Activated CD4-positive, alpha-beta T cell treated with anti-CD3 and anti-CD28 coated beads, Interleukin-2, amount 10 ng/mL, durations not matched to agents 24 days and 14 days (primary cell): ENCODE data around the gene TMPRSS9. TPM values are rescaled to one million over a fixed set of nuclear protein-coding genes. Genes with fewer than 3 reads are reported as not detected.

Experiments
- DNase-seq: peaks from one replicate; pipeline ENCODE4 v3.0.0; 2022
- H3K27ac Mint-ChIP-seq: one replicate; pipeline ENCODE4 v1.8.0; 2022; ENCODE audit warnings: mild to moderate bottlenecking, mixed read lengths
- H3K27me3 Mint-ChIP-seq: one replicate; pipeline ENCODE4 v1.8.0; 2022; ENCODE audit warnings: mixed read lengths
- H3K36me3 Mint-ChIP-seq: one replicate; pipeline ENCODE4 v1.8.0; 2022; ENCODE audit warnings: low read depth, mild to moderate bottlenecking, mixed read lengths
- H3K4me1 Mint-ChIP-seq: one replicate; pipeline ENCODE4 v1.8.0; 2021; ENCODE audit warnings: mixed read lengths
- H3K4me3 Mint-ChIP-seq: one replicate; pipeline ENCODE4 v1.8.0; 2022; ENCODE audit warnings: mild to moderate bottlenecking, moderate library complexity, mixed read lengths
- H3K9me3 Mint-ChIP-seq: one replicate; pipeline ENCODE4 v1.8.0; 2021; ENCODE audit warnings: mixed read lengths
- intact Hi-C: fragments of 100-400 bp; cut with micrococcal nuclease; formaldehyde crosslinking; loops from one replicate; pipeline ENCODE4 v1.15.1; 2023
- total RNA-seq: library from RNA; stranded (reverse); gene quantifications from 2 replicates; pipeline ENCODE4 v1.2.3, GENCODE V29; 2022

TMPRSS9 gene
- total RNA-seq, 1 donor from 2014 or later, result not detected

DNA sequence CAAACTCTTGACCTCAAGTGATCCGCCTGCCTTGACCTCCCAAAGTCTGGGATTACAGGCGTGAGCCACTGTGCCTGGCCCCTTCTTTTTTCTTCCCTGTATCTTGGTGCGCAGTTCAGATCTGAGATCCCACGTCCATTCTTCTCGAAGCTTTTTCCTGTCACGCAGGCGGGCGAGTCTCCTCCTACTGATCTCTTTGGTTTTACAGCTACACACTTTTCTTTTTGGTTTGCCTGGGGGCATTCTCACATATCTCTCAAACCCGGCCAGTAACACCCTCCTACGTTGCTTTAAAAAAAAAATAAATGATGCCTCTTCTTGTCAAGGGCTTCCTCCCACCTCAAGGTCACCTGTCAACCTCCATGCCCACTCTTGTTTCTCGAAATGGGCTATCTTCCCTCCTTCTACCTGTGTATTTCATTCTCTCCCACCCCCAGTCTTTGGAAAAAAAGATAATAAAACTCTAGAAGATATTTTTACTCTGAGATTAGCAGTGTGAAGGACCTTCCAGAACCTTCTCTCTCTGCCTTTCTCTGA lies 12.1 kb downstream of the TMPRSS9 start:
- Mint-ChIP-seq H3K4me3 (no peak overlapping the region), H3K36me3 (peaks cover 2% of the 10 kb centered on the region), H3K27ac (no peak overlapping the region), H3K9me3 (peaks cover 5% of the 10 kb centered on the region), H3K4me1 (no peaks in the 10 kb centered on the region), H3K27me3 (no peaks in the 10 kb centered on the region)
- DNase-seq, result no peak
- intact Hi-C loops, result no loop called here

DNA sequence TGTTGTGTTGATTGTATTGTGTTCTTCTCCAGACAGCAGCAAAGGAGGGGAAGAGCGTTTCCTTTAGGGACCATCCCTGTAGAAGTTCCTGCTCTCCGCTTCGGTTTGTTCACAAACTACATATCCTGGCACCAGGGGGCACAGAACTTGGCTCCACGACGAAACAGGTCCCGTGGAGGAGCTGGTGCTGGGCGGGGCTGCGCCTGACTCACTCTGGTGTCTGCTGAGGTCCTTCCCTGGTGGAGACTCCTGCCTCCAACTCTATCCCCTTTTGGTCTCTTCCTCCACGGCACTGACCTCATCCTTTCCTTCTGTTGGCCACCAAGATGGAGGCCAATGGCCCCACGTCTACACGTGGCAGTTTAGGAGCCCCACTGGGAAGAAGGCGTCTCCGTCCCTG lies 14.7 kb downstream of the TMPRSS9 start:
- DNase-seq, result no peak
- Mint-ChIP-seq H3K4me3 (no peak overlapping the region), H3K27ac (no peak overlapping the region), H3K9me3 (peaks cover 10% of the 10 kb centered on the region), H3K27me3 (no peaks in the 10 kb centered on the region), H3K4me1 (no peaks in the 10 kb centered on the region), H3K36me3 (peaks cover 4% of the 10 kb centered on the region)
- intact Hi-C loops, result no loop called here

DNA sequence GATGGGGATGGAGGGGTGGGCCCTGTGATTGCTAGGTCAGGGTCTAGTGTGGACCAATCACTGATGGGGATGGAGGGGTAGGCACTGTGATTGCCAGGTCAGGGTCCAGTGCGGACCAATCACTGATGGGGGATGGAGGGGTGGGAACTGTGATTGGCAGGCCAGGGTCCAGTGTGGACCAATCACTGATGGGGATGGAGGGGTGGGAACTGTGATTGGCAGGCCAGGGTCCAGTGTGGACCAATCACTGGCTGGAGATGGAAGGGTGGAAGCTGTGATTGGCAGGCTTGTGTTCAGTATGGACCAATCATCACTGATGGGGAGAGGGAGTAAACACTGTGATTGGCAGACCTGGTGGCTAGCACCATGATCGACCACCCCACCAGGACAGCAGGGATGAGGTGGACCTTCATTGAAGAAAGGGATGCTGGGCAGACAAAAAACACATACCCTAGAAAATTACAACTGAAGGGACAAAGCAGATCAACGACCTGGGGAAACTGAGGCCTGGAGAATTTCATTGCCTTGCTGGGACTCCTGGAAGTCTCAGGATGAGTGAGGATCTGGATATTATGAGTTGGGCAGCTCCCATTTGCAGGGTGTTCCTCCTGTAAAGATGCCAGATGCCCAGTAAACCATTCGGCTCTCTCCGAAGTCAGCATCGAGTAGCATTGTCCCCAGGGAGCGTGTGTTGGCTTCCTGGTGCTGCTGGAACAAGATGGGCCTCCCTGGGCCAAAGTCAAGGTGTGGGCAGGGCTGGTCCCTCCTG lies 15.5 kb downstream of the TMPRSS9 start:
- intact Hi-C loops, result no loop called here
- H3K9me3 Mint-ChIP-seq, result peaks cover 11% of the 10 kb centered on the region
- no peaks in the 10 kb centered on the region for H3K4me1 Mint-ChIP-seq
- no peak for DNase-seq
- H3K4me3 Mint-ChIP-seq, result no peak overlapping the region
- no peak overlapping the region for H3K27ac Mint-ChIP-seq
- peaks cover 4% of the 10 kb centered on the region for H3K36me3 Mint-ChIP-seq
- H3K27me3 Mint-ChIP-seq, result no peaks in the 10 kb centered on the region

DNA sequence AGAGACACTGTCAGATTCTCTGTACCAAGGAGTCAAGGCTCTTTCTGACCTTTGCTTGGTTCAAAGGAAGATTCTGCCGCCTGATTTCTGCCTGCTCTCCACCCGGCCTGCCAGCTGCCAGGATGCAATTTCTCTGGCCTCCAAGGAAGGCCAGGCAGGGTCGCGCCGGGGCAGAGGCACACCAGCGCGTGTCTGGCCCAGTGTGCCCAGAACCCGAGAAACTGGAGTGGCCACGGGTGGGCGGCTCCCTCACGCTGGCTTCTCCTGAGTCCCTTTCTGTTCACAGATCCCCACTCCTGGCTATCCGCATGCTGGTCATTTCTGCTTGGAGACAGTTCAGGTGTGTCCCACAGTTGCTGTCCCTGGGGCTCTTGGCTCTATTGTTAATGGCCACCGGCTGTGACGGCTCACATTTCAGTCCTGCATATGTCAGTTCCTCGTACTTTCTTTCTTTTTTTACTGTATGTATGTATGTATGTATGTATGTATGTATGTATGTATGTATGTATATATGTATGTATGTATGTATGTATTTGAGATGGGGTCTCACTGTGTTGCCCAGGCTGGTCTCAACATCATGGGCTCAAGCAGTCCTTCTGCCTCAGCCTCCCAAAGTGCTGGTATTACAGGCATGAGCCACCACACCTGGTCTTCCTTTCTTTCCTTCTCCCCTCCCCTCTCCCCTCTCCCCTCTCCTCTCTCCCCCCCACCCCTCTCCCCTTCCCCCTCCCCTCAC lies 16.9 kb downstream of the TMPRSS9 start:
- intact Hi-C loops, result no loop called here
- H3K4me1 Mint-ChIP-seq, result no peaks in the 10 kb centered on the region
- peaks cover 15% of the 10 kb centered on the region for H3K9me3 Mint-ChIP-seq
- DNase-seq, result no peak
- H3K4me3 Mint-ChIP-seq, result no peak overlapping the region
- no peak overlapping the region for H3K27ac Mint-ChIP-seq
- H3K27me3 Mint-ChIP-seq, result no peaks in the 10 kb centered on the region
- peaks cover 6% of the 10 kb centered on the region for H3K36me3 Mint-ChIP-seq

DNA sequence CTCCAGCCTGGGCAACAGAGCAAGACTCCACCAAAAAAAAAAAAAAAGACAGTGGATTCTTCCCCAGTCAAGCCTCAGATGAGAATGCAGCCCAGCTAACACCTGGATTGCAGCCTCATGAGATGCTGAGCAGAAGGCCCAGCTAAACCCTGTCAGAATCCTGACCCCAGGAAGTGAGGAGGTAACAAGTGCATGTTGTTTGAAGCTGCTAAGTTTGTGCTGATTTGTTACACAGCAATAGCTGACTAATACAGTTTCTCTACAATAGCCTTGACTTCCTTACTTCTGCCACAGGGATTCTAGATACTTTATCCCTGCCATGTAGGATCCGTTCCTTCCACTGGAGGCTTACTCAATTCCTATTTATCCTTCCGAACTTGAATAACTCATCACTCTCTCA lies 20.5 kb downstream of the TMPRSS9 start:
- Mint-ChIP-seq H3K27me3 (peaks cover 4% of the 10 kb centered on the region), H3K4me3 (no peak overlapping the region), H3K4me1 (no peaks in the 10 kb centered on the region), H3K9me3 (peaks cover 15% of the 10 kb centered on the region), H3K36me3 (peaks cover 9% of the 10 kb centered on the region), H3K27ac (no peak overlapping the region)
- DNase-seq, result no peak
- intact Hi-C loops, result no loop called here

DNA sequence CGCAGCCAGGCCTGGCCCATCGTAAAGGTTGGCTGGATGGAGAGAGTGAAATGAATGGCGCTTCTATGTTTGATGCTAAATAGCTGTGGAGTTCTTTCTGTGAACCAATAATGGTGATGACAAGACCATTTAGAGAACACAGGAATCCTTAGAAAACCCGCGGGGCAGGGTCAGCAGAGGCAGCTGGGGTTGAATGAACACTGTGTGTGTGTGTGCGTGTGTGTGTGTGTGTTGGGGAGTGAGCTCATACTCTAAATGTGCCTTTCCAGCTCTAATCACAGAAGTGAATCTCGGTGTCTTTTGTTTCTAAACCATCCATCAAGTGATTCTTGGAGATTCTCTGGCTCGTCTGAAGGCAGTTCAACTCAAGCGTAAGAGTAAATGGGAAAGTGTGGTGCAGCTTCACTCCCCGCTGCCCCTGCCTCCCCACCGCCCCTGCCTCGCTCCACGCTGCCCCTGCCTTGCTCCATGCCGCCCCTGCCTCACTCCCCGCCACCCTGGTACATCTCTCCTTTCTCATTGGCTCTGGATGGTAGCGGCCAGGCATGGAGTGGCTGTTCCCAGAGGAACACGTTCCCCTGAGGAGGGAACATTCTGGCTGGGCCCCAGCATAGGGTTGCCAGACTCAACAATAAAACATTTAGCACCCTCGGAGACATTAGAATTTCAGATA lies 21.2 kb downstream of the TMPRSS9 start:
- H3K9me3 Mint-ChIP-seq, result peaks cover 15% of the 10 kb centered on the region
- intact Hi-C loops, result no loop called here

DNA sequence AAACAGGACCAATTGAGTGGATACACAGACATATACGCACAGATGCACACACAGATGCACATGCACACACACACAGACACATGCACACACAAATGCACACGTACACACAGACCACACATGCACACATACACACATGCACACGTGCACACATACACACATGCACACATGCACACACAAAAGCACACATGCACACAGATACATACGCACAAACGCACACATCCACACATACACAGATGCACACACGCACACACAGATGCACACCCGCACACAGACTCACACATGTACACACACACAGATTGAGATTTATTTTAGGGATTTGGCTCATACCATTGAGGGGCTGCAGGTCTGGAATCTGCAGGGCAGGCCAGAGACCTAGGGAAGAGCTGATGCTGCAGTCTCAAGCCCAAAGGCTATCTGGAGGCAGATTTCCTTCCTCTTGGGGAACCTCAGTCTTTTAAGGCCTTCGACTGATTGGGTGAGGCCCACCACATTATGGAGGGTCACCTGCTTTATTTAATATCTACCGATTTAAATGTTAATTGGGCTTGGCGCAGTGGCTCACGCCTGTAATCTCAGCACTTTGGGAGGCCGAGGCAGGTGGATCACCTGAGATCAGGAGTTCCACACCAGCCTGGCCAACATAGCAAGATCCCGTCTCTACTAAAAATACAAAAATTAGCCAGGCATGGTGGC lies 22.6 kb downstream of the TMPRSS9 start:
- intact Hi-C loops, result no loop called here
- no peak for DNase-seq
- peaks cover 4% of the 10 kb centered on the region for H3K27me3 Mint-ChIP-seq

More for the DNA sequence above, 21.2 kb downstream of the TMPRSS9 start:
- peaks cover 4% of the 10 kb centered on the region for H3K27me3 Mint-ChIP-seq
- DNase-seq, result no peak
- peaks cover 9% of the 10 kb centered on the region for H3K36me3 Mint-ChIP-seq
- no peak overlapping the region for H3K4me3 Mint-ChIP-seq
- no peaks in the 10 kb centered on the region for H3K4me1 Mint-ChIP-seq
- H3K27ac Mint-ChIP-seq, result no peak overlapping the region

DNA sequence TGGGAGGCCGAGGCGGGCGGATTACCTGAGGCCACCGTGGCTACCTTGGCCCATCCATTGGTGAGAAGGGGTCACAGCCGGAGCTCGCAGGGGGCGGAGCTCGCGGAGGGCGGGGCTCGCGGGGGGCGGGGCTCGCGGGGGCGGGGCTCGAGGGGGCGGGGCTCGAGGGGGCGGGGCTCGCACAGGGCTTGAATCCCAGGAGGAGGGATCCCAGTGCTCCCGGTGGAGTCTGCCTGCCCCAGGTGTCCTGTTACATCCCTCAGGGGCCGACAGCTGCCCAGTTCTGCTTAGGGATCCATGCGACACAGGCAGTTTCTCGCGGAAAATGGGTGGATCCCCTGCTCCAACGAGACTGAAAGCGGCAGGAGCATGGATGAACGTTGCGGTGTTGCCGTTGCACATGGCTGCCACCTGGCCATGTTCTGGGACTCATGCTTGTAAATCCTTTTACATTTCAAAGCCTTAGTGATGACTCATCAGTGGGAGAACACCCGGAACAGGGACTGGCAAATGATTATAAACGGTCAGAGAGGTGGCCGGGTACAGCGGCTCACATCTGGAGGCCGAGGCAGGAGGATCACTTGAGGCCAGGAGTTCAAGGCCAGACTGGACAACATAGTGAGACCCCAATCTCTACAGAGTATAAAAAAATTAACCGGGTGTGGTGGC lies 25.1 kb downstream of the TMPRSS9 start:
- peaks cover 5% of the 10 kb centered on the region for H3K36me3 Mint-ChIP-seq
- H3K4me1 Mint-ChIP-seq, result no peaks in the 10 kb centered on the region
- DNase-seq, result no peak
- no peak overlapping the region for H3K27ac Mint-ChIP-seq
- H3K9me3 Mint-ChIP-seq, result peaks cover 5% of the 10 kb centered on the region
- intact Hi-C loops, result no loop called here
- no peak overlapping the region for H3K4me3 Mint-ChIP-seq
- peaks cover 4% of the 10 kb centered on the region for H3K27me3 Mint-ChIP-seq

More for the DNA sequence above, 22.6 kb downstream of the TMPRSS9 start:
- Mint-ChIP-seq H3K36me3 (peaks cover 7% of the 10 kb centered on the region), H3K27ac (no peak overlapping the region), H3K9me3 (peaks cover 13% of the 10 kb centered on the region), H3K4me1 (no peaks in the 10 kb centered on the region), H3K4me3 (no peak overlapping the region)

DNA sequence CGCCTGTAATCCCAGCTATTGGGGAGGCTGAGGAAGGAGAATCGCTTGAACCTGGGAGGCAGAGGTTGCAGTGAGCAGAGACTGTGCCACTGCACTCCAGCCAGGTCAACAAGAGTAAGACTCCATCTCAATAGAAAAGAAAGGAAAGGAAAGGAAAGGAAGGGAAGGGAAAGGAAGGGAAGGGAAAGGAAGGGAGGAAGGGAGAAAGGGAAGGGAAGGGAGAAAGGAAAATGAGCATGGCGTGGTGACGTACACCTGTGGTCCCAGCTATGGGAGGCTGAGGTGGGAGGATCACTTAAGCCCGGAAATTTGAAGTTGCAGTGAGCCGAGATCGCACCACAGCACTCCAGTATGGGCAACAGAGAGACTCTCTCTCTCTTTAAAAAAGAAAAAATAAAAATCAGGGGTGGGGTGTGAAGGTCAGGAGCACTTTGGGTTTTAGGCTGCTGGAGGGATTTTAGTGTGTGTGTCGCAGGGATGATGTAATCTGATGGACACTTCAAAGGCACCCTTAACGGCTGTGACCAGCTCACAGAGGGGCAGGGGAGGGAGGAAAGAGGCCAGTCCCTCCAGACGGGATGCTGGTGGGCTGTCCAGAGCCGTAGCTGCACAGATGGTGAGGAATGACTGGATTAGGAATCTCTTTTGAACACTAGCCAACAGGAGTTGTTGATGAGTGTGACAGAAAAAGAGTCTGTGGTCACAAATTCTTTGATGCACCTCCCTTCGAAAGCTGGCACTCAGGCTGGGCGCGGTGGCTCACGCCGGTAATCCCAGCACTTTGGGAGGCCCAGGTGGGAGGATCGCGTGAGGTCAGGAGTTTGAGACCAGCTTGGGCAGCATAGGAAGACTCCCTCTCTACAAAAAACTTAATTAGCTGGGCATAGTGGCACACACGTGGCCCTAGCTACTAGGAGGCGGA lies 27.6 kb downstream of the TMPRSS9 start:
- H3K4me3 Mint-ChIP-seq, result no peak overlapping the region
- peaks cover 6% of the 10 kb centered on the region for H3K27me3 Mint-ChIP-seq
- H3K9me3 Mint-ChIP-seq, result no peaks in the 10 kb centered on the region
- H3K27ac Mint-ChIP-seq, result no peak overlapping the region
- no peaks in the 10 kb centered on the region for H3K36me3 Mint-ChIP-seq
- no peak for DNase-seq
- intact Hi-C loops, result no loop called here
- peaks cover 3% of the 10 kb centered on the region for H3K4me1 Mint-ChIP-seq

DNA sequence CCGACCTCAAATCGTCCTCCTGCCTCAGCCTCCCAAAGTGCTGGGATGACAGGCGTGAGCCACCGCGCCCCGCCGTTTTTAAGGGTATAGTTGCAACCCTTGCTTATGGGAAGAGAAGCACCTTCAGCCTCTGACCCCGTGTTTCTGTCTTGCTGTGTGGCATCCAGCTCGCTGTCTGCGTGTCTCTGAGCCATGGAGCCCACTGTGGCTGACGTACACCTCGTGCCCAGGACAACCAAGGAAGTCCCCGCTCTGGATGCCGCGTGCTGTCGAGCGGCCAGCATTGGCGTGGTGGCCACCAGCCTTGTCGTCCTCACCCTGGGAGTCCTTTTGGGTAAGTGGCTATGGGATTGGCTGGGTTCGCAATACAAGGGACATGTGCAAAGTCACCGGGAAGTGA lies 29.5 kb downstream of the TMPRSS9 start:
- peaks cover 8% of the 10 kb centered on the region for H3K27me3 Mint-ChIP-seq
- no peaks in the 10 kb centered on the region for H3K9me3 Mint-ChIP-seq
- DNase-seq, result no peak
- H3K4me3 Mint-ChIP-seq, result no peak overlapping the region
- H3K4me1 Mint-ChIP-seq, result peaks cover 7% of the 10 kb centered on the region
- intact Hi-C loops, result no loop called here
- H3K36me3 Mint-ChIP-seq, result no peaks in the 10 kb centered on the region
- H3K27ac Mint-ChIP-seq, result no peak overlapping the region

DNA sequence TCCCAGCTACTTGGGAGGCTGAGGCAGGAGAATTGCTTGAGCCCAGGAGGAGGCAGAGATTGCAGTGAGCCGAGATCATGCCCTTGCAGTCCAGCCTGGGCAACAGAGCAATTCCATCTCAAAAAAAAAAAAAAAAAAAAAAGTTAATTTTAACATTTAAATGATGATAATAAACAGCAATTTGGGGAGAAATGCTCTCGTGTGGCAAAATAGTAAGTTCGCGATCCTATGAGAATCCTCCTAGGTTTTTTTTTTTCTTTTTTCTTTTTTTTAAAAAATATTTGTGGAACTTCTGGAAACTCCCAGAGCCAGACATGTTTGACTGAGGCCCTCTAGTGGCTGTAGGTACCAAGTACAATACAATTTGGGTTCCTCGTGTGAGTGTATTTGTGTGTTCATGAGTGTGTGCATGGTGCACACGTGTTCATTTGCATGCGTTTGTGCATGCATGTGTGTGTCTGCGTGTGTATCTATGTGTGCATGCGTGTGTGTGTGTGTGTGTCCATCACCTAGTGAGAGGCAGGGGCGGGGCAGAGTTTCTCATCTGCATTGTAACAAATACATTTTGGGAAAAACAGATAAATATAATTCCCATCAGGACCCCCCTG lies 31.2 kb downstream of the TMPRSS9 start:
- Mint-ChIP-seq H3K27me3 (peaks cover 6% of the 10 kb centered on the region), H3K27ac (no peak overlapping the region), H3K9me3 (no peaks in the 10 kb centered on the region), H3K4me3 (no peak overlapping the region), H3K4me1 (peaks cover 7% of the 10 kb centered on the region), H3K36me3 (no peaks in the 10 kb centered on the region)
- intact Hi-C loops, result loop anchor here (1.0 to 10.0 kb wide), 4 partner anchors 64 to 229 kb away; partner anchors contain the start of genes DOT1L, LSM7, PLEKHJ1 and SF3A2
- DNase-seq, result peak; percentile 84

DNA sequence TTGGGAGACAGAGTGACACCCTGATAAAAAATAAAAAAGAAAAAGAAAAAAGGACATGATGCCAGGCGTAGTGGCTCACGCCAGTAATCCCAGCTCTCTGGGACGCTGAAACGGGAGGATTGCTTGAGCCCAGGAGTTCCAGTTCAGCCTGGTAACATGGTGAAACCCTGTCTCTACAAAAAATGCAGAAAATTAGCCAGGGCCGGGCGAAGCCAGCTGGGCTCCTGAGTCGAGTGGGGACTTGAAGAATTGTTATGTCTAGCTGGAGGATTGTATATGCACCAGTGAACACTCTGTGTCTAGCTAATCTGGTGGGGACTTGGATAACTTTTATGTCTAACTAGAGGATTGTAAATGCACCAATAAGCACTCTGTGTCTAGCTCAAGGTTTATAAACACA lies 32.3 kb downstream of the TMPRSS9 start:
- no peak for DNase-seq
- no peak overlapping the region for H3K27ac Mint-ChIP-seq
- intact Hi-C loops, result loop anchor here (5.0 to 10.0 kb wide), 3 partner anchors 65 to 230 kb away; partner anchors contain the start of genes DOT1L, LSM7 and SPPL2B
- no peaks in the 10 kb centered on the region for H3K36me3 Mint-ChIP-seq
- no peaks in the 10 kb centered on the region for H3K9me3 Mint-ChIP-seq
- H3K4me1 Mint-ChIP-seq, result peaks cover 7% of the 10 kb centered on the region
- no peak overlapping the region for H3K4me3 Mint-ChIP-seq
- peaks cover 6% of the 10 kb centered on the region for H3K27me3 Mint-ChIP-seq
